Stimulated activated CD8-positive, alpha-beta memory T cell treated with anti-CD3 and anti-CD28 coated beads, Interleukin-7, amount 100 ng/mL, for 4 hours (primary cell): Measurements from ENCODE around the gene ADARB2.

Source experiments
- DNase-seq, 2 donors: peaks; one replicate each; pipeline ENCODE4 v3.0.0-alpha.2; 2020; ENCODE audit warnings: low read depth in 2 of 2

The ADARB2 gene

GRCh38 chr10:1187151-1187854, 550.0 kb downstream of the ADARB2 start:
- DNase-seq, result no peak

- no peak for DNase-seq
Observed at GRCh38 chr10:1186683-1186990, 550.7 kb downstream of the ADARB2 start.

- no peak for DNase-seq
Observed at GRCh38 chr10:1185911-1186682, 551.2 kb downstream of the ADARB2 start.

GRCh38 chr10:1184541-1185430, 552.5 kb downstream of the ADARB2 start:
- no peak for DNase-seq

- no peak for DNase-seq
Observed at GRCh38 chr10:1183701-1184100, 553.6 kb downstream of the ADARB2 start.

- DNase-seq, result no peak
Observed at GRCh38 chr10:1183033-1183396, 554.3 kb downstream of the ADARB2 start.

- DNase-seq, result no peak
Observed at GRCh38 chr10:1182280-1183032, 554.9 kb downstream of the ADARB2 start.

GRCh38 chr10:1180836-1181235, 556.5 kb downstream of the ADARB2 start:
- DNase-seq, result no peak

GRCh38 chr10:1180071-1180730, 557.1 kb downstream of the ADARB2 start:
- no peak for DNase-seq

- no peak for DNase-seq
Observed at GRCh38 chr10:1179346-1180070, 557.8 kb downstream of the ADARB2 start.

GRCh38 chr10:1178506-1178905, 558.8 kb downstream of the ADARB2 start:
- no peak for DNase-seq

- DNase-seq, result no peak
Observed at GRCh38 chr10:1177936-1178335, 559.4 kb downstream of the ADARB2 start.

GRCh38 chr10:1175956-1176565, 561.3 kb downstream of the ADARB2 start:
- no peak for DNase-seq

GRCh38 chr10:1174022-1174421, 563.3 kb downstream of the ADARB2 start:
- no peak for DNase-seq

GRCh38 chr10:1173091-1173490, 564.2 kb downstream of the ADARB2 start:
- DNase-seq, result no peak

- DNase-seq, result no peak
Observed at GRCh38 chr10:1172256-1172984, 564.9 kb downstream of the ADARB2 start.

- DNase-seq, result no peak
Observed at GRCh38 chr10:1171586-1171985, 565.7 kb downstream of the ADARB2 start.

GRCh38 chr10:1171182-1171581, 566.1 kb downstream of the ADARB2 start:
- DNase-seq, result no peak

GRCh38 chr10:1170867-1171180, 566.5 kb downstream of the ADARB2 start:
- no peak for DNase-seq
